Ovary (tissue), 9 donors: ENCODE results near the gene KCNIP3. TPM values are rescaled to one million over a fixed set of nuclear protein-coding genes. Genes with fewer than 3 reads are reported as not detected.
A peak's percentile ranks its signal among the peaks of the same experiment; 100 is the strongest.

ENCODE experiments used
- DNase-seq, 5 donors: peaks; one replicate each; pipeline ENCODE4 v3.0.0-alpha.2; 2019 to 2020
- H3K27ac ChIP-seq, 2 donors: fragments of 200-600 bp; one replicate each; pipeline versions ENCODE4 v1.5.1 to v1.8.0; 2019 to 2022
- H3K27me3 ChIP-seq: fragments of 200-600 bp; one replicate; pipeline ENCODE4 v1.8.0; 2022
- H3K36me3 ChIP-seq: fragments of 200-600 bp; sonication (generic); one replicate; pipeline ENCODE4 v1.5.1; 2019
- H3K4me1 ChIP-seq: one replicate; pipeline ENCODE4 v1.8.1; 2013; ENCODE audit warnings: mild to moderate bottlenecking, moderate library complexity; ENCODE audit not compliant: insufficient read depth
- H3K4me3 ChIP-seq: fragments of 200-600 bp; sonication (generic); one replicate; pipeline ENCODE4 v1.5.1; 2017
- H3K9me3 ChIP-seq, 2 donors: fragments of 200-600 bp in 1 of 2; sonication (generic) in 1 of 2; one replicate each; pipeline versions ENCODE4 v1.5.1 to v1.8.1; 2013 to 2019; ENCODE audit warnings: mild to moderate bottlenecking in 1 of 2, moderate library complexity in 1 of 2
- CTCF ChIP-seq, 3 donors: fragments of 450-650 bp in 2 of 3; fragments of 200-600 bp in 1 of 3; IDR thresholded peaks; one replicate each; pipeline versions ENCODE4 v1.5.1 to v1.8.0; 2016 to 2022; ENCODE audit warnings: antibody characterized with exemption in 3 of 3, mild to moderate bottlenecking in 1 of 3
- EP300 ChIP-seq: sonication (generic); formaldehyde crosslinking; IDR thresholded peaks from one replicate; pipeline ENCODE4 v1.6.1; 2017; ENCODE audit warnings: antibody characterized with exemption
- POLR2A ChIP-seq: fragments of 450-650 bp; IDR thresholded peaks from one replicate; pipeline ENCODE4 v1.6.1; 2017; ENCODE audit warnings: antibody characterized with exemption, mild to moderate bottlenecking, moderate library complexity
- WGBS, 3 donors: extraction: QIAGEN DNeasy Blood & Tissue Kit in 1 of 3; methylation state at CpG; one replicate each; pipeline versions ENCODE4 v1.1.5 to v1.1.7; 2013 to 2017; 5-methylcytosine and 5-hydroxymethylcytosine counted together
- intact Hi-C, 4 donors: fragments of 100-400 bp; cut with DNase I; formaldehyde crosslinking; loops; one replicate each; pipeline versions ENCODE4 v1.11.0 to v1.15.1; 2022 to 2023
- polyA plus RNA-seq, 2 donors: library from polyadenylated mRNA; stranded (reverse); fragments of 200-250 nt in 1 of 2; fragments of 350-450 nt in 1 of 2; fragmentation: Illumina TruSeq in 1 of 2; extraction: RNeasy Lipid Tissue Mini Kit (QIAGEN cat#74804) in 1 of 2; gene quantifications; one replicate each; pipeline ENCODE4 v1.2.3, GENCODE V29; 2013 to 2014
- total RNA-seq, 7 donors: library from RNA; depleted of rRNA in 2 of 7; stranded (reverse); fragments of >200 nt in 2 of 7; fragmentation: NEBNext Ultra II Directional in 3 of 7; extraction: Animal tissue kit (Norgen Biotek cat#: 25700) in 3 of 7; gene quantifications; one replicate each; pipeline versions ENCODE4 v1.1.0 to v1.2.4, GENCODE V29; 2016 to 2023
- donor health status: DM: no; HTN: no; CAD: no; lungs with moderate emphysema.
- donor health status: DM: no; HTN: no; CAD: no.
- donor health status: Bipolar disorder and iron deficiency.
- donor health status: DM: yes; HTN: yes; CAD: no.
- donor health status: DM: no; HTN: no; CAD: no.
- donor health status: DM: yes; HTN: yes; CAD: no.

The KCNIP3 gene
- total and polyA plus RNA-seq, 9 donors, result 2.2 to 26.0 (median 11.7) TPM

GRCh38 chr2:95389245-95390119 is 92.3 kb downstream of the KCNIP3 start:
- no peaks in the 10 kb centered on the region for H3K36me3 ChIP-seq
- TF ChIP-seq CTCF (IDR thresholded peaks at IDR 0.05), result peak; percentile 49 to 66 (median 58)
- no peak for TF ChIP-seq POLR2A
- DNase-seq, result peak; percentile 46 to 85 (median 69)
- no peak overlapping the region for H3K27ac ChIP-seq
- peaks cover 30% of the 10 kb centered on the region for H3K4me1 ChIP-seq
- 57 to 60% (median 58%) methylated on average over 46 of the region's 46 CpGs for WGBS, 3 donors
- H3K4me3 ChIP-seq, result no peak overlapping the region
- H3K9me3 ChIP-seq, result no peaks in the 10 kb centered on the region
- intact Hi-C loops, result loop anchor here in 1 of 4 donors (5.0 kb wide), 1 partner anchor 42 kb away; no protein-coding TSS in a partner anchor
- no peaks in the 10 kb centered on the region for H3K27me3 ChIP-seq

- intact Hi-C loops, result loop anchor here in 1 of 4 donors (5.0 kb wide), 1 partner anchor 43 kb away; no protein-coding TSS in a partner anchor
- Histone ChIP-seq H3K4me3 (no peak overlapping the region), H3K27me3 (no peaks in the 10 kb centered on the region), H3K36me3 (no peaks in the 10 kb centered on the region), H3K27ac (no peak overlapping the region), H3K4me1 (peaks cover 21% of the 10 kb centered on the region), H3K9me3 (no peaks in the 10 kb centered on the region)
- WGBS, 3 donors, result 90 to 96% (median 90%) methylated on average over 4 of the region's 4 CpGs
- DNase-seq, result no peak
- TF ChIP-seq CTCF (IDR thresholded peaks at IDR 0.05) (no peak), EP300 (no peak), POLR2A (no peak)
Measured at GRCh38 chr2:95390272-95390880, 93.2 kb downstream of the KCNIP3 start.

GRCh38 chr2:95390881-95391321 is 93.8 kb downstream of the KCNIP3 start:
- DNase-seq, result no peak
- H3K4me1 ChIP-seq, result peaks cover 17% of the 10 kb centered on the region
- H3K27me3 ChIP-seq, result no peaks in the 10 kb centered on the region
- no peak for TF ChIP-seq EP300
- no peak for TF ChIP-seq POLR2A
- no peak for TF ChIP-seq CTCF (IDR thresholded peaks at IDR 0.05)
- H3K4me3 ChIP-seq, result no peak overlapping the region
- 86 to 97% (median 87%) methylated on average over 9 to 11 of the region's 11 CpGs for WGBS, 3 donors
- no peaks in the 10 kb centered on the region for H3K9me3 ChIP-seq
- H3K27ac ChIP-seq, result no peak overlapping the region
- intact Hi-C loops, result loop anchor here in 1 of 4 donors (5.0 kb wide), 1 partner anchor 44 kb away; no protein-coding TSS in a partner anchor
- no peaks in the 10 kb centered on the region for H3K36me3 ChIP-seq

GRCh38 chr2:95391641-95392310 is 94.6 kb downstream of the KCNIP3 start:
- Histone ChIP-seq H3K9me3 (no peaks in the 10 kb centered on the region), H3K27ac (no peak overlapping the region), H3K4me1 (peaks cover 14% of the 10 kb centered on the region), H3K36me3 (no peaks in the 10 kb centered on the region), H3K4me3 (no peak overlapping the region), H3K27me3 (no peaks in the 10 kb centered on the region)
- TF ChIP-seq EP300 (no peak), POLR2A (no peak), CTCF (IDR thresholded peaks at IDR 0.05) (no peak)
- intact Hi-C loops, result loop anchor here in 1 of 4 donors (5.0 kb wide), 1 partner anchor 44 kb away; no protein-coding TSS in a partner anchor
- WGBS, 3 donors, result 21 to 36% (median 22%) methylated on average over 8 of the region's 8 CpGs
- DNase-seq, result peak; percentile 45 to 91 (median 78)
